ENCODE results near the gene DOCK4.

DOCK4 gene

GRCh38 chr7:111852081-111852480 is 354.1 kb downstream of the DOCK4 start:
- no peak for DNase-seq (ENCODE audit: low spot score)

- DNase-seq (ENCODE audit: low spot score) = no peak
These were observed 359.3 kb downstream of the DOCK4 start for GRCh38 chr7:111846898-111847297.

- DNase-seq (ENCODE audit: low spot score) = no peak
These were observed 360.3 kb downstream of the DOCK4 start for GRCh38 chr7:111845853-111846252.

- no peak for DNase-seq (ENCODE audit: low spot score)
These were observed 361.1 kb downstream of the DOCK4 start for GRCh38 chr7:111844904-111845671.

- DNase-seq (ENCODE audit: low spot score) = no peak
These were observed 363.7 kb downstream of the DOCK4 start for GRCh38 chr7:111842491-111842890.

- no peak for DNase-seq (ENCODE audit: low spot score)
These were observed 364.5 kb downstream of the DOCK4 start for GRCh38 chr7:111841596-111842205.

GRCh38 chr7:111840528-111840927 is 365.7 kb downstream of the DOCK4 start:
- no peak for DNase-seq (ENCODE audit: low spot score)

GRCh38 chr7:111839261-111839660 is 366.9 kb downstream of the DOCK4 start:
- DNase-seq (ENCODE audit: low spot score) = no peak

- no peak for DNase-seq (ENCODE audit: low spot score)
These were observed 369.6 kb downstream of the DOCK4 start for GRCh38 chr7:111836592-111836991.

GRCh38 chr7:111835066-111835465 is 371.1 kb downstream of the DOCK4 start:
- no peak for DNase-seq (ENCODE audit: low spot score)

GRCh38 chr7:111834367-111834766 is 371.8 kb downstream of the DOCK4 start:
- no peak for DNase-seq (ENCODE audit: low spot score)

- DNase-seq (ENCODE audit: low spot score) = no peak
These were observed 372.7 kb downstream of the DOCK4 start for GRCh38 chr7:111833466-111833865.

GRCh38 chr7:111832174-111832573 is 374.0 kb downstream of the DOCK4 start:
- DNase-seq (ENCODE audit: low spot score) = no peak

GRCh38 chr7:111829221-111829620 is 377.0 kb downstream of the DOCK4 start:
- DNase-seq (ENCODE audit: low spot score) = no peak

- DNase-seq (ENCODE audit: low spot score) = no peak
These were observed 378.2 kb downstream of the DOCK4 start for GRCh38 chr7:111827863-111828504.

- DNase-seq (ENCODE audit: low spot score) = no peak
These were observed 381.2 kb downstream of the DOCK4 start for GRCh38 chr7:111825046-111825445.

GRCh38 chr7:111823826-111824225 is 382.4 kb downstream of the DOCK4 start:
- no peak for DNase-seq (ENCODE audit: low spot score)

- DNase-seq (ENCODE audit: low spot score) = no peak
These were observed 385.2 kb downstream of the DOCK4 start for GRCh38 chr7:111821046-111821445.

GRCh38 chr7:111820621-111821020 is 385.6 kb downstream of the DOCK4 start:
- no peak for DNase-seq (ENCODE audit: low spot score)

GRCh38 chr7:111820121-111820520 is 386.1 kb downstream of the DOCK4 start:
- no peak for DNase-seq (ENCODE audit: low spot score)

- no peak for DNase-seq (ENCODE audit: low spot score)
These were observed 390.8 kb downstream of the DOCK4 start for GRCh38 chr7:111815354-111815753.

GRCh38 chr7:111813306-111813705 is 392.9 kb downstream of the DOCK4 start:
- no peak for DNase-seq (ENCODE audit: low spot score)

- DNase-seq (ENCODE audit: low spot score) = no peak
These were observed 400.0 kb downstream of the DOCK4 start for GRCh38 chr7:111806232-111806631.

Data from NAMALWA (cell line).